Esophagus muscularis mucosa (tissue), 3 donors: ENCODE results near the gene RUNX2.

Experiments
- CTCF ChIP-seq, 3 experiments: fragments of 200-600 bp in 2 of 3; fragments of 450-650 bp in 1 of 3; sonication (generic) in 2 of 3; IDR thresholded peaks; one replicate each; pipeline ENCODE4 v1.5.1; 2017 to 2019; ENCODE audit warnings: antibody characterized with exemption in 3 of 3, mild to moderate bottlenecking in 2 of 3, moderate library complexity in 1 of 3
- POLR2AphosphoS5 ChIP-seq, 2 donors: sonication (generic); formaldehyde crosslinking; IDR thresholded peaks; one replicate each; pipeline ENCODE4 v1.6.1; 2017; ENCODE audit warnings: antibody characterized with exemption in 2 of 2

DNA sequence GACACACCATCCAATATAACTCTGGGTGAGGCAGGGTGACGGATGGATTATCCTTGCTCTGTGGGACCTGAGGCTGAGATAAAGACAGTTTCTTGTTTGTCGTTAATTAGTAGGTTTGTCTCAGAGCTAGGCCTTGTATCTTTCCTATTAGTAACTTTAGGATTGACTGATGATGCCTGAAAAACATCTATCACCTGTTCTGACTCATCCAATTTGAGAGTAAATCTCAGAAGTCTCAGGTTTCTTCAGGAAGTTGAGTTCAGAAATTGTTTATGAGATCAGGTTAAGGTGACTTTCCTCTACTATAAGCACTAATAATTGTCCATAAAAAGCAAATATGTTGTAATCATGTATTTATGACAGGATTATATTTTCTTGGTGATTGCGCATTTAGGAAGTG, 179.1 kb downstream of the RUNX2 start:
- TF ChIP-seq CTCF (IDR thresholded peaks at IDR 0.05) (no peak), POLR2AphosphoS5 (IDR thresholded peaks at IDR 0.05) (no peak)
